HUDEP-2 (cell line): ENCODE results near the gene NRG3.

Experiments
- DNase-seq, 76 experiments: peaks; one replicate each; lab custom pipeline; 2025; ENCODE audit not compliant: unreplicated experiment in 76 of 76; lab: John Stamatoyannopoulos, UW

Gene NRG3

DNA sequence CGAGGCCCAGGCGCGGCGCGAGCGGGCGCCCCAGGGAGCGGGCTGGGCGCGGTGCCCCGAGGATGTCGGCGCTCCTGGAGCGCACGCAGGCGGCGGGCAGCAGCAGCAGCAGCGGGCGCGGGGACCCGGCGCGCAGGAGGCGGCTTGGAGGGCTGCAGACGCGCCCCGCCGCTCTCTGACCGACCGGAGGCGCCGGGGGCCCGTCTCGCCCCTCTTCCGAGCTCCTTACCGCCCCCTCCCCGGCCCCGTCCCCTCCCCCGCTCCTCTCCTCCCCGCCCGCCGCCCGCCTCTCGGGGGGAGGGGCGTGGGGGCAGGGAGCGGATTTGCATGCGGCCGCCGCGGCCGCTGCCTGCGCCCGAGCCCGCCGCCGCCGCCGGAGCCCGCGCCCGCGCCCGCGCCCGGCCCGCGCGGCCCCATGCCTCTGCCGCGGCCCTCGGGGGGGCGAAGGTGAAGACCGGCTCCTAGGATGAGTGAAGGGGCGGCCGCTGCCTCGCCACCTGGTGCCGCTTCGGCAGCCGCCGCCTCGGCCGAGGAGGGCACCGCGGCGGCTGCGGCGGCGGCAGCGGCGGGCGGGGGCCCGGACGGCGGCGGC lies at the start of gene NRG3:
TSS of gene NRG3 (plus strand) at position 320 of the 592 bp plus-strand sequence.
- no peak for DNase-seq

DNA sequence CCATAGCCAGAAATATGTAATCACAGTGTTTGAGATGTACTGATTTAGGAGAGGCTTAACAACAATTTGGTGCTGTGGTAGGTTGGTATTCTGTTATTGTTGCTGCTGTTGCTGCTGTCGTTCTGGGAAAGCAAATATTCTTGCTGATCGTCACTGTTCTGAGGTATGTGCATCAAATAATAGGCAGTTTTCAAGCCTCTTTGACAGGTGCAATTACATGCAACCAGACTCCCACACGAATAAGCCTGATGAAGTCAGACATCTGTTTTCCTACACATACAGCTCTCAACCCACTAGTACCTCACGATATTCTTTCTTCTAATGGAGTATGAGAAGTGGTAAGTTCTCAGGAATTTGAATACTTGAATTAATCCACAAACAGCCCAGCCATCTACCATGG lies 46.7 kb upstream of the NRG3 start:
- DNase-seq = no peak

DNA sequence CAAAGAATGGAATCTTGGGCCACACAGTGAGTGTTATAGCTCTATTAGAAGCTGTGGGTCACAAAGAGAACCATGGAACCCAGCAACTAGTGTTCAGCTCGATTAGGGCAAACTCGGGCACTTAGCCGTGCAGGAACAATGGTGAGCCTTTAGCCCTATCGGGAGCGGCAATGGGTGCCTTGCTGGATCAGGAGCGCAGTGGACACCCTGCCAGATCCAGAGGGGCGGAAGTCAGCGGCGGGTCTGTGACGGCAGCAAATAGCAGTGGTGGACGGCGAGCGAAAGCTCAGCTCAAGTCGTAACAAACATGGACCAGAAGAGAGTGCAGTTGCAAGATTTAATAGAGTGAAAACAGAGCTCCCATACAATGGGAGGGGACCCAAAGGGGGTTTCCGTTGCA lies 43.9 kb upstream of the NRG3 start:
- DNase-seq = no peak

DNA sequence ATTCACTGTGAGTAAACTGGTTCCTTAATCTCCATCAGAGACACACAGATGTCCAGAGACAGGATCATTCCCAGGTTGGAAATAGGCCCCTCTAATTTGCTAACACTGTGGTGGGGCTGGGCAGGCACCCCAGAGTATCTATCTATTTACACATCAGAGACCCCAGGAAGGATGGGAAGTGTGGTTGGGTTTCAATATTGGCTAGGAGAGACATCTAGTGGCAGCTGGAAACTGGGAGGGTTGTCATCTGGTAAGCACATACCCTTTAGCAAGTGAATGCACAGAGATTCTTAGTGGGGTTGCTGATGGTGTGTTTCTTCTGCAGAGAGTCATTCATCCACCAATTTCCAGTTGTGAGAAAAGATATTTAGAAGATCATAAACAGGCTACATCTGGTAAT lies 36.0 kb upstream of the NRG3 start:
- DNase-seq = no peak

DNA sequence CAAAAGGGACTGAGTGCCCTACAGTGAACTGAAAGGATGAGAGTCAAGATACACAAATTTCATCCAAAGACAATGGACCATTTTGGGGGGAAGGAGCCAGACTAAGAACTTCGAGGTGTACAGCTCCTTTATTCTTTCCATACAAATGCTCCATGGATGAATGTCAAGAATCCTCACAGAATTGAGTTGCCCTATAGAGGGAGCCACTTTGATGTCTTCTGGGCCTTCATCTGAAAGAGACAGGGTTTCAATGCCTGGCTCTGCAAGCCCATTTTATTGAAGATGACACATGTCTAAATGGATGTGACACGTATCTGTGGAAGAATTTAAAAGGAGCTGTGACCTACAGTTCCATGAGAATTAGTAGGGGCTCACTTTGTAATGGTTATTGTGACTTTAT lies 32.0 kb upstream of the NRG3 start:
- no peak for DNase-seq

DNA sequence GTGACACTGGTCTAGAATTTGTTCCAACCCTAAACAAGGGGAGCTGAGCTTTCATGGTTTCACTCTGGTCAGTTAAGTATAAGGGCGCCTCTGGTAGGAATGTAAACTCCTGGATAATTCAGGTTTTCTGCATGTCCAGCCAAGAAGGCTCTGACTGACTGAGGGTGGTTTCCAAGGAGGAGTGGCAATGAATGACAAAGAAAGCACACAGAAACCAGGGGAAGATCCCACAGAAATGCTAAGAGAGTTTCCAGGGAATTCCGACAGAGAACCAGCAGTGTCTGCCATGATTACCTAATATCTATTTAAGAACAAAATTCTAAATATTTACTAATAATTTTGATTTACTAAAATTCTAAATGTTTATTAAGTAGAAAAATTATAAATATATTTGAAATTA lies 27.3 kb upstream of the NRG3 start:
- no peak for DNase-seq

DNA sequence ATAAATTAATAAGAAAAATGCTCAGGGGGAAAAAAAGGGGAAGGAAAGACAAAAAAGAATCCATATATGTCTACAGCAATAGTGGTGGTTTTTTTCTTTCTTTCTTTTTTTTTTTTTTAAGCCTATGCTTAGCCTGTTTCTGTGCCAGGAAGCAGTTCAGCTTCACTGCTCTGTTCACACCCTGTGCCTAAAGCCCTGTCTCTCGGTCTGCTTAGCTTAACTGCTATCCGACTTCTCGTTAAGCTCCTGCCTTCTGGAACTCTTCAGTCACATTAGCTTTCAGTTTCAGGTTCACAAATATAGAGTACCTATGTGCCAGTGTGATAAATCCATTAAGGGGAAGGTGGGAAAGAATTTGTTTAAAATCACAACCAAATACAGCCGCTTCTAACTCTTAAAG lies 26.5 kb upstream of the NRG3 start:
- no peak for DNase-seq

DNA sequence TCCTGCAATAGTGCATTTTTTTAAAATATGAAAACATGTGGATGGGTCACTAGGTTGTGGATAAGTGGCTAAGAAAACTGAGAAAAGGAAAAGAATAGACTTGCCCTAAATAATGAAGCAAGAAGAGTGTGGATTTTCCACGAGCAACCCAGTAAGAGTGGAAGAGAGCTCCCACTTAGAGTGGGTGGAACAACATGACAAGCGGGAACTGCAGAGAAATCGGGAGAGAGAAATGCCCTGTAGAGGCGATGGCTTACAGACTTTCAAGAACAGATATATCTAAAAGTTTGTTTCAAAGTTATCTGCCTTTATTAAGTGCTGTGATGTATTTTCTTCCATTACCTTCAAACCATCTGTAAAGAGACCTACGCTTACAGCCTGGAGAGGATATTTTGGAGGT lies 26.1 kb upstream of the NRG3 start:
- no peak for DNase-seq

DNA sequence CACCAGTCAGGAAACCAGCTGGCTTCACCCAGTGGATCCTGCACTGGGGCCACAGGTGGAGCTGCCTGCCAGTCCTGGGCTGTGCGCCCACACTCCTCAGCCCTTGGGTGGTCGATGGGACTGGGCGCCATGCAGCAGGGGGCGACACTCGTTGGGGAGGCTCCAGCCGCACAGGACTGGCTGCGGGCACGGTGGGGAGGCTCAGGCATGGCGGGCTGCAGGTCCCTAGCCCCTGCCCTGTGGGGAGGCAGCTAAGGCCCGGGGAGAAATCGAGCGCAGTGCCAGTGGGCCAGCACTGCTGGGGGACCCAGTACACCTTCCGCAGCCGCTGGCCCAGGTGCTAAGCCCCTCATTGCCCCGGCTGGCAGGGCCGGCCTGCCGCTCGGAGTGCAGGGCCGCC lies 12.4 kb upstream of the NRG3 start:
- DNase-seq = no peak

DNA sequence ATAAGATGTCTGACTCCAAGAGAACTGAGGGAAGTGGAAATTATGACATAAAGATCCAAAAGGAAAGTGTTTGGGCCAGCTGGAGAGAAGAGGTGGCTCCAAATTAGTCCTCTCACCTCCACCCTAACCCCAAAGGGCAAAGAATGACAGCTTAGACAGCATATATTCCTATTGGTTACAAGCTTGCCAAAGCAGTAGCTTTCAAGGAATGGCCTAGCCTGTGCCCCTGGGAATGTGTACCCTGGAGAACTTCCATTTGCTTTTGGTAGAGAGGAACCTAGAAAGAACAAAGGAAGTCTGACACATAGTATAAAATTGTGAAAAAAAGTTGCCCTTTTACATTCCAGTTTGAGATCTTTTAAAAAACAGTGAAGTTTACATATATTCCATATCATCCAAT lies 11.2 kb upstream of the NRG3 start:
- DNase-seq = no peak

DNA sequence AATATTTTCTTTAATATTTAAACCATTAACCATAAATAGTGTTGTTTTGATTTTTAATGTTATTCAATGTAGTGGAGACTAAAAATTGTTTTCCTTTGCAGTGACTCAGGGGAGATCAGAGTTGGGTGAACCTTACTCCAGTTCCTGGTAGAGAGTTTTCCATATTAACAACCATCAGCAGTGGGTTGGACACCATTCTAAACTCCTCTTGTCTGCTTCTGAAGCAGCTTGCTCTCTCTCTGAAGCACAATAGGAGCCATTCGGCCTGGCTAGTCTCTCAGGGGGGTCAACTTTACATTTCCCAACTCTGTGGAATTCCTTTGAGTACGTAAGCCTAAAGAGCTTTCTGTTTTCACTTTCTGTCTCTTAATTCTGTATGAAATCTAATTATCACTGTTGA lies 9.4 kb upstream of the NRG3 start:
- no peak for DNase-seq

DNA sequence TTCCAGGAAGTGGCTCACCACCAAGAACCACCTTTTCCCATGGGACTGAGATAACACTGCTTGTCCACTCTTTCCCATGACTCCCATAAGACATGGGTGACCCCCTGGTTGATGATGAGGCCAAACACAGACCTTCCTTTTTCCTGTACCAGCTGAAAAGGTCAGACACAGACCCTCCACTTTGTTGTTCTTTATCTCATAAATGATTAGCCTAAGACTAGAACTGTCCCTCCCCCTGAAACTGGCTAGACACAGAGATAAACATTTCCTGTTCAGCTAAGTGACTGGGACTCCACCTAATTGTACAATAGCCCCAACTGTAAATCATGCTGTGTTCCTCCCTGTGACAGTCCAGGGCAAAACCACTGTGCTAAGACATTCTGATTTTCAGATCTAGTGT lies 8.2 kb upstream of the NRG3 start:
- DNase-seq = no peak

DNA sequence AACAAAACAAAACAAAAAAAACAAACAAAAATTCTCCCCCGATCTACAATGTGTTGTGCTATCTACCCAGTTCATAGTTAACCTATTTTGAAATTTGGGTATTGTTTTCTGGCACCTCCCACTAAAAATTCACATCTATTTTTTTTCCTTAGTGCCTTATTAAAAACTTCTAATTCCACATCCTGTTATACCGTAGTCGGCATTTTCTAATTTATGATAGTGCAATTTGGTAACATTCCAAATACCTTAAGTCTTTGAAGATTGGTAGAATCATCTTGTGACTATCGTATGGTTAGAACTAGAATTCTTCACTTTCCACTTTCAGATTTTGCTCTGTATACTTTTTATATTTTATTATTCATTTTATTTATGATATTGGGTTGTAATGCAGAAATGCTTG lies 4.5 kb upstream of the NRG3 start:
- no peak for DNase-seq

DNA sequence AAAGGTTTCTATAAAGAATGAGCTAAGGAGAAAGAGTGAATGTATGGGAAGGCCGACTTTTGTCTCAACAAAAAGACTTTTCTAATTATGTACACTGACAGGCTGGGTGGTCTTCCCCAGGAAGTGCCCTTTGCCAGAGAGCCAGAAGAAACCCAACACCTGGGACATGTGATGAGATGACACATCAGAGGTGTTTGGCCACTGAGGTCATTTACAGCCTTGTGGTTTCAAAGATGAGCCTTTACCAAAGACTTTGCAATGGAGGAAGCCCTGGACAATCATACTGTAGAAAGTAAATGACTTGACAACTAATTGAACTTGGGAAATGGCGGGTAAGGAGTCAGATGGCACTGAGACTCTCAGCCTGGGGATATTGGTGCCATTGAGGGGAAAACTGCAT lies 3.4 kb upstream of the NRG3 start:
- no peak for DNase-seq

DNA sequence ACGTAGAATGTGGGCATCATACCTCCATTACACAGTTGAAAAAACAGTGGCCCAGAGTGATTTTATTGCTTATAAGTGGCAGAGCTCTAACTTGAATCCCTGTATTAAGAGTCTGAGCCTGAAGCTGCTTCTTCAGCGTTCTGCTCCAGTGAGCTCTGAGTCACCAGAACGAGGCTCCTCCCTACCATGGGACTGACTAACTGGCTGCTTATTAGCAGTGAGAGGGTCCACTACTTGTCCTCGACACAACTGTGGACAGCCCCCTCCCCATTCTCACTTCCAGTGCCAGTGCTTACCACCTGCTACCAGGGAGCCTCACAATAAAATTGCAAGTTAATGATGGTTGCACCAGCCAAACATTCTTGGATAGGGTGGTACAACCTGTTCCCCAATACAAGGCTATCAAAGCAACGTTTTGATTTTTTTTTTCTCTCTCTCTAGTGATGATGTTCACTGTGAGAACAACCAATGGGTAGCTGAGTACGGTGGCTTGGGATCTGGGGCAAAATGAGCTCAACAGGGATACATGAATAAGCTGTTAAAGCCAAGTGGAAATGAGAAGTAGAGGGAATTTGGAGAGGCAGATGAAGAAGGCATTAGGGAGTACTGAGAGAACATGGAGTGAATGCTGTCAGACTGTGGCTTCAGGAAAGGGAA lies 2.7 kb upstream of the NRG3 start:
- DNase-seq = no peak

DNA sequence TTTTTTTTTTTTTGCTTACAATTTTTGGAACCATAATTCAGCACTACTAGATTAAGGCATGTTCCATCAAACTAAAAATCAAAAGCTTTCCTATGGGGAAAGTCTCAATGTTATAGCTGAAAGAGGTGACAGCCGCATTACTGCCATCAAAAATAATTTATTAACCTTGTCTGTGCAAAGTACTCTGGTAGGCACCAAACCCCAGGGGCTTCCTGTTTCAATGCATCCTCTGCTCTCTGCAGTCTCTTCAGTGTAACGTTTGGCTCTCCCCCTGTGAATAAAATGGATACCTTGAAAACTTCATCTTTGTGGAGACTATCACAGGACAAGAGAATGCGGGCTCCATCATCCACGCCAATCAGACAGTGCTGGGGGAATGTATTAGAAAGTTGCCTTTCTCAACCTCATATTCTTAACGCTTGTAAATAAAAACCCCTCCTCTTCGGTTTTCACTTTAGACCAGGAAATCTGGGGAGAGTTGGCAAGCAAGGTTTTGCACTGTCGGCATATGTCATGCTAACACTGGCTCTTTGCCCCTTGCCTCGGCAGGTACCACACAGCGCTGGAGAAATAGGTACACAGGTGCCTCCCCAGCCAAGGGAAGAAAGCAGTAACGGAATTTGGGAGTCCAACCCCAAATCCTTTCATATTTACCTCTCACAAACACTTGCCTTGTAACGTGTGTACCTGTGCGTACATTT lies 1.6 kb upstream of the NRG3 start:
- DNase-seq = no peak

DNA sequence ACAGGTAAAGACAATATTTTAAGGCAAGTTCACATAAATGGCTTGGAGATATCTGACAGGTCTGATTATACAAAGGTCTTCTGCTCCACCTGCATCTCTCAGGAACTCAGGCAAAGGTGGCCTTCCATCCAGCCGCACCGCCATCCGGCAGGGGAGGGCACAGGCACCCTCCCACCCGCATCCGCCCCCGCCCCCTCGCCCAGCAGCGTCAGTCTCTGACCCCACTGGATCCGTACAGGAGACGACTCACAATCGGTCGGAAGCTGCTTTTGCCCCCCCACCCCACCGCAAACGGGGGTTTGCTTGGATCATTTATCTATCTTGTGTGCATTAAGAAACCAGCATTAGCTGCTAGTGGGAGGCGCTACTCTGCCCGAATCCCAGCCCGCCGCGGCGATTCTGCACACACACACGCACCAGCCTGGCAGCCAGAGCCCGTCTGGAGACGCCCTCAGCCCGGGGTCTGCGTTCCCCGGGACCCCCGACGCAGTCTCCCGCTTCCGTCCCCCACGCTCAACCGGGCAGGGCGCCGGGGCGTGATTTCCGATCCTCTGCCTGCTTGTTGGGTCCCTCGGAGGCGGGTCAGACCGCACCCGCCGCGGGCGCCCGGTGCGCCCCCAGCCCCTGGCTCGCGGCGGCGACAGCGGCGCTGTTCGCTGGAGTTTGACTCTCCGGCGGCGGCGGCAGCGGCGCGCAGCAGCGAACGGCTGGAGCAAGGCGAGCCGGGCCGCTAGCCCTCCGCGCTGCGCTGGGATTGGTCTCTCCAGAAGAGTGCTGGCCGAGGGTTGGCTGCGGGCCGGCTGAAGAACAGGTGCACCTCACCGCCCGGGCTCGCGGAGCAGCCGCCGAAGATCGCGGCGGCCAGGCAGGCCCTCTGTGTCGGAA lies 820 bp upstream of the NRG3 start:
- no peak for DNase-seq

DNA sequence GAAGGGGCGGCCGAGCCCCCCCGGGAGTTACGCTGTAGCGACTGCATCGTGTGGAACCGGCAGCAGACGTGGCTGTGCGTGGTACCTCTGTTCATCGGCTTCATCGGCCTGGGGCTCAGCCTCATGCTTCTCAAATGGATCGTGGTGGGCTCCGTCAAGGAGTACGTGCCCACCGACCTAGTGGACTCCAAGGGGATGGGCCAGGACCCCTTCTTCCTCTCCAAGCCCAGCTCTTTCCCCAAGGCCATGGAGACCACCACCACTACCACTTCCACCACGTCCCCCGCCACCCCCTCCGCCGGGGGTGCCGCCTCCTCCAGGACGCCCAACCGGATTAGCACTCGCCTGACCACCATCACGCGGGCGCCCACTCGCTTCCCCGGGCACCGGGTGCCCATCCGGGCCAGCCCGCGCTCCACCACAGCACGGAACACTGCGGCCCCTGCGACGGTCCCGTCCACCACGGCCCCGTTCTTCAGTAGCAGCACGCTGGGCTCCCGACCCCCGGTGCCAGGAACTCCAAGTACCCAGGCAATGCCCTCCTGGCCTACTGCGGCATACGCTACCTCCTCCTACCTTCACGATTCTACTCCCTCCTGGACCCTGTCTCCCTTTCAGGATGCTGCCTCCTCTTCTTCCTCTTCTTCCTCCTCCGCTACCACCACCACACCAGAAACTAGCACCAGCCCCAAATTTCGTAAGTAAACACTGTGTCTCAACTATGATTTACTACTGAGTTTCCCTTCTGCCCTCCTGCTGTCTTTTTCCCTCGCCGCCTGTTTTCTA lies 666 bp downstream of the NRG3 start:
- no peak for DNase-seq

DNA sequence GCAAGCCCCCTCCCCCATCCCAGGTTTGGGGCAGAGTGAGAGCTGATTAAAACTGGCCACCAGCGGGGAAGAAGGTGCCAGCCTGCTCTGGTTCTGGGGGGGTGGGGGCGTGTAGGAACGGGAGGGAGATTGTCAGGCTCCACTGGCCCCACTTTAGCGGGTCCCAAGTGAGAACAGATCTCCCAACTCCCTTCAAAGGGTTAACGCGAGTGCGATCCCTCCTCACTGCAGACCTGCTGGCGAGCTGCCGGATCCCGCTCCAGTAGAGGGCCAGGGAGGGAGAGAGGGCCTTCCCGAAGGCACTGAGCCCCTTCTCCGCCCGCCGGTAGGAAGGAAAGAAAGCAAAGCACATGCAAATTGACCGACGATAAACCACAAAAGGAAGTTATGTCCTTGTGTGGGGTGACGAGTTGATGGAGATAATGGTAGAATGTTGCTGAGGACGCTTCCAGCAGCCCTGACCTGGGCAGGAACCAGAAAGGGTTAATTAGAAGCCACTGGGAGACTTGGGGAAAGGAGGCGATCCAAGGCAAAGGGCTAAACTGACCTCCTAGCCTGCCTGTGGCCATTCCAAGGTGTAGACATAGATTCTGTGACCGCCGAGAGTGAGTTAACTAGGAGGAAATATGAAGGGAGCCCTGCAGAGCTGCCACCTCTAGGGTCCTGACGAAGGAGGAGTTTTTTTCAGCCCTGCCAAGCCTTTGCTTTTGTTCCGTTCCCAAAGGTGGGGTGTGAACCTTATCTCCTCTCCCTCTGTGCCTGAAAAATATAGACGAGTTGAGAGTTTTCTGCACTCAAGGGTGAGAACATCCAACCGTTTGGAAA lies 1.5 kb downstream of the NRG3 start:
- DNase-seq = no peak

DNA sequence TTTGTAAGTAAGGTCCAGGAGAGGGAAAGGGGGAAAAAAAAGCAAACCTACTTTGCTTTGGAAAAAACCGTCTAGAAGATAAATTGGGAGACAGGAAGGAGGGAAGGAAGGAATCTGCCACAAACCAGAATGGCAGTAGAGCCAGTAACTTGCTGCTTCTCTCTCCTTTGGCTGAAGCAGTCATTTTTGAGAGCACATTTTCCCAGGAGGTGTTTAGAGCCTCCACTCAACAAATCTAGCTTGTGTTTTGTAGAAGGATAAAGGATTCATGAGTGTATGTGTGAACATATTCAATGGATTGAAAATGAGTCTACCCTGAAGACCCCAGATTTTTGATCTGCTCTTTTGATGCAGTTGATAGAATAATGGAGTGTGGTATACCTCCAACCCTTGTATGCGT lies 2.6 kb downstream of the NRG3 start:
- DNase-seq = no peak
